IPS-11a (cell line): Measurements from ENCODE around the gene MAML3.

ENCODE experiments used
- H3K4me3 ChIP-seq: one replicate; pipeline ENCODE4 v1.5.1; 2013; ENCODE audit warnings: low read depth, low read length, control low read depth

The MAML3 gene

GRCh38 chr4:140048419-140048995 is 105.5 kb downstream of the MAML3 start:
- H3K4me3 ChIP-seq: no peak overlapping the region

- H3K4me3 ChIP-seq: no peak overlapping the region
Measured at GRCh38 chr4:140047786-140048185, 106.2 kb downstream of the MAML3 start.

- no peak overlapping the region for H3K4me3 ChIP-seq
Measured at GRCh38 chr4:140047017-140047640, 106.9 kb downstream of the MAML3 start.

GRCh38 chr4:140046543-140046942 is 107.4 kb downstream of the MAML3 start:
- H3K4me3 ChIP-seq: no peak overlapping the region

- H3K4me3 ChIP-seq: no peak overlapping the region
Measured at GRCh38 chr4:140046016-140046415, 108.0 kb downstream of the MAML3 start.

GRCh38 chr4:140044337-140044902 is 109.6 kb downstream of the MAML3 start:
- no peak overlapping the region for H3K4me3 ChIP-seq

GRCh38 chr4:140042634-140043033 is 111.3 kb downstream of the MAML3 start:
- no peak overlapping the region for H3K4me3 ChIP-seq

- no peak overlapping the region for H3K4me3 ChIP-seq
Measured at GRCh38 chr4:140038031-140038533, 115.9 kb downstream of the MAML3 start.

- no peak overlapping the region for H3K4me3 ChIP-seq
Measured at GRCh38 chr4:140037353-140038030, 116.5 kb downstream of the MAML3 start.

- H3K4me3 ChIP-seq: no peak overlapping the region
Measured at GRCh38 chr4:140031706-140032105, 122.3 kb downstream of the MAML3 start.

- no peak overlapping the region for H3K4me3 ChIP-seq
Measured at GRCh38 chr4:140031061-140031460, 122.9 kb downstream of the MAML3 start.

GRCh38 chr4:140028676-140029517 is 125.1 kb downstream of the MAML3 start:
- H3K4me3 ChIP-seq: no peak overlapping the region

- no peak overlapping the region for H3K4me3 ChIP-seq
Measured at GRCh38 chr4:140028101-140028500, 125.9 kb downstream of the MAML3 start.

- no peak overlapping the region for H3K4me3 ChIP-seq
Measured at GRCh38 chr4:140027101-140027500, 126.9 kb downstream of the MAML3 start.

GRCh38 chr4:140025470-140025869 is 128.5 kb downstream of the MAML3 start:
- no peak overlapping the region for H3K4me3 ChIP-seq

- no peak overlapping the region for H3K4me3 ChIP-seq
Measured at GRCh38 chr4:140020457-140021361, 133.3 kb downstream of the MAML3 start.

GRCh38 chr4:140019619-140020347 is 134.2 kb downstream of the MAML3 start:
- H3K4me3 ChIP-seq: no peak overlapping the region

GRCh38 chr4:140018931-140019618 is 134.9 kb downstream of the MAML3 start:
- H3K4me3 ChIP-seq: no peak overlapping the region

- H3K4me3 ChIP-seq: no peak overlapping the region
Measured at GRCh38 chr4:140014284-140014683, 139.7 kb downstream of the MAML3 start.
